Vagina (tissue), 2 donors: ENCODE data around the gene LTA.

Source experiments
- POLR2A ChIP-seq, 2 donors: fragments of 450-650 bp; IDR thresholded peaks; one replicate each; pipeline ENCODE4 v1.6.1; 2017; ENCODE audit warnings: antibody characterized with exemption in 2 of 2, mild to moderate bottlenecking in 2 of 2, moderate library complexity in 2 of 2
- TF ChIP-seq, protein P1 (sequence below), 3 experiments: fragments of 450-650 bp in 2 of 3; fragments of 200-600 bp in 1 of 3; sonication (generic) in 1 of 3; IDR thresholded peaks; one replicate each; pipeline ENCODE4 v1.5.1; 2017 to 2019; ENCODE audit warnings: antibody characterized with exemption in 3 of 3, mild to moderate bottlenecking in 2 of 3, moderate library complexity in 2 of 3

DNA sequence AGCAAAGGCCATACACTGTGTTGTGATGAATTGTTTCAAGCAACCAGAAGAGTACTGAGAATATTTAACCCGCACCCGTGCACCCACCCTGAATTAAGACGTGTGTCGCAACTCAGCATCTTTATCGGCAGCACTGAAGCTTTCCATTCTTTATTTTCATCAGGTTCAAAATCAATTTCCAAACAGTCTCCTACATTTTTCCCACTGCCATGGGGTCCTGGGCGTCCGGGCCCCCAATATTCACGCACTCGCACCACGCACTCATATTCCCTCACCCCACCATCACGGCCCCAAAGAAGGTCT is 8.3 kb downstream of the LTA start:
- TF ChIP-seq POLR2A (IDR thresholded peaks at IDR 0.05), result no peak
- TF ChIP-seq, protein P1, sequence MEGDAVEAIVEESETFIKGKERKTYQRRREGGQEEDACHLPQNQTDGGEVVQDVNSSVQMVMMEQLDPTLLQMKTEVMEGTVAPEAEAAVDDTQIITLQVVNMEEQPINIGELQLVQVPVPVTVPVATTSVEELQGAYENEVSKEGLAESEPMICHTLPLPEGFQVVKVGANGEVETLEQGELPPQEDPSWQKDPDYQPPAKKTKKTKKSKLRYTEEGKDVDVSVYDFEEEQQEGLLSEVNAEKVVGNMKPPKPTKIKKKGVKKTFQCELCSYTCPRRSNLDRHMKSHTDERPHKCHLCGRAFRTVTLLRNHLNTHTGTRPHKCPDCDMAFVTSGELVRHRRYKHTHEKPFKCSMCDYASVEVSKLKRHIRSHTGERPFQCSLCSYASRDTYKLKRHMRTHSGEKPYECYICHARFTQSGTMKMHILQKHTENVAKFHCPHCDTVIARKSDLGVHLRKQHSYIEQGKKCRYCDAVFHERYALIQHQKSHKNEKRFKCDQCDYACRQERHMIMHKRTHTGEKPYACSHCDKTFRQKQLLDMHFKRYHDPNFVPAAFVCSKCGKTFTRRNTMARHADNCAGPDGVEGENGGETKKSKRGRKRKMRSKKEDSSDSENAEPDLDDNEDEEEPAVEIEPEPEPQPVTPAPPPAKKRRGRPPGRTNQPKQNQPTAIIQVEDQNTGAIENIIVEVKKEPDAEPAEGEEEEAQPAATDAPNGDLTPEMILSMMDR (IDR thresholded peaks at IDR 0.05), result no peak
